EL (cell line): ENCODE results near the gene ARRB1.

Experiments
- DNase-seq: peaks from one replicate; pipeline ENCODE4 v3.0.0-alpha.2; 2016

ARRB1 gene

GRCh38 chr11:75244052-75244814 lies 107.2 kb downstream of the ARRB1 start:
- DNase-seq, result no peak

DNA sequence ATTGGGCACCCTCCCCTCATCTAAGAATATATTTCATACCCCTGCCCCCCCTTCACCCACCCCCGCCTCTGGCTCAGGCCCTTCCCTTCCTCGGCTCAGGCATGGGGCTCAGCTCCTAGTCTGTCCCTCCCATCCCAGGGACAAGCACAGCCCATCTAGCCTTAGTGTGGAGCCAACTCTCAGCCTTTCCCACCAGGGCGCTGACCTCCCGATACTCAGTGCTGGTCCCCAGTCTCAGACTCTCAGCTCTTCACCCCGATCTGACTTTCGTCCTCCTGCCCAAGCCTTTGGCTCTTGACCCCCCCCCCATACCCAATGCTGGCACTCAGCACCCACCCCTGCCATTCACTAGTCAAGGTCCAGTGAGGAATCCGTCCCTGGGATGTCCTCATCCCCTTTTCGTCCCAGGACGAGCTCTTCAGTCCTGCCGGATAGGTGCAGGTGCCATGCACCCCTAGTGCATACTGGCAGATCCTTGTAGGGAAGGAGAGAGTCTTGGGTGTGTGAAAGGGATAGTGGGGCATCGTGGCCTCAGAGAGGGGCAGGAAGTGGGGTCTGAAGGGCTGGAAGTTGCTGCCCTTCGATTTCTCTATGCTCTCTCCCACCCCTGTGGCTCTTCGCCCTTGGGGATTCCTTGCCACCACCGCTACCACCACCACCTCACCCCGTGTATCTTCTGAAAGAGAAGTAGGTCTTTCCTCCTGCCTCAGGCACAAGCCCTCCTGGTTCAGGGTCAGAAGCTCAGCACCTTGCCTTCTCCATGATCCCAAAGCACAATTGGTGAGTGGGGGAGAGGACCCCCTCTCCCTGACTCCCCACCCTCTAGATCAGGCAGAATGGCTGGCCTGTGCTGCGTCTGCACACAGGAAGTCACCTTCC lies 108.5 kb downstream of the ARRB1 start:
- DNase-seq, result no peak

- no peak for DNase-seq
Measured at GRCh38 chr11:75241906-75242644, 109.4 kb downstream of the ARRB1 start.

GRCh38 chr11:75241036-75241905 lies 110.2 kb downstream of the ARRB1 start:
- peak; percentile 86 for DNase-seq

DNA sequence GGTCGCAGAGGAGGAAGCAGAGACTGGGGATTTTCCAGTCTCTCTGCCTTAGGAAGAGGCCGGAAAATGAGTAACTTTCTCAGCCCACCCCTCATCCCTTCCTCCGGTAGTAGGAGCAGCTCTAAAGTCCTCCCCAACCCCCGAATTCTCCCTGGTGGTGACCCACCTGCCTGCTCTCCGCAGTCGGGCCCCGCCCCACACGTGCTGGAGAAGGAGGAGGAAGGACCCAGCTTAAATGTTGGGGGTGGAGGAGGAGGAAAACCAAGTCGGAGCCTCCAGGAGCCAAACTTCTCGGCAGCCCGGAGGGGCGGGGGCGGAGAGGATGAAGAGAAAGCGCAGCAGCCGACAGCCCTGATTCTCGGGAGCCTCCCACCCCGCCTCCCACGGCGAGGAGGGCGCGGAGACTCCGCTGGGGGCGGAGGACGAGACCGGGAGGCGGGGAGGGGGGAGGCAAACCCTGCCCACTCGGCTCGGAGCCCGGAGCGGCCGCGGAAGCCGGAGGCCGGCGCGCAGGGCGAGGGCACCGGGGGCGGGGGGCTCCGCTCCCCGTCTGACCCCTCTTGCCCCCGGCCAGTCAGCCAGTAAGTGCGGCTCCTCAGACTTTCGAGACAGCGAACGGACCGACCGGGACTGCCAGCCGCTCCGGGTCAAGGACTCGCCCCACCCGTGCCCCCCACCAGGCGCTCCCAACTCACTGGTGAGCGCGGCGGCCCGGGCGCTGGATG lies 111.0 kb downstream of the ARRB1 start, which contains the start of gene TPBGL:
TPBGL (plus strand) TSS at position 464 of the 725 bp plus-strand sequence. CDS start 276 bp downstream, outside the sequence.
- DNase-seq, result peak; percentile 15

- no peak for DNase-seq
Measured at GRCh38 chr11:75239531-75240290, 111.8 kb downstream of the ARRB1 start.

GRCh38 chr11:75238595-75239440 lies 112.6 kb downstream of the ARRB1 start:
- DNase-seq, result no peak

- no peak for DNase-seq
Measured at GRCh38 chr11:75237050-75237449, 114.4 kb downstream of the ARRB1 start.

GRCh38 chr11:75236062-75236461 lies 115.4 kb downstream of the ARRB1 start:
- DNase-seq, result no peak

DNA sequence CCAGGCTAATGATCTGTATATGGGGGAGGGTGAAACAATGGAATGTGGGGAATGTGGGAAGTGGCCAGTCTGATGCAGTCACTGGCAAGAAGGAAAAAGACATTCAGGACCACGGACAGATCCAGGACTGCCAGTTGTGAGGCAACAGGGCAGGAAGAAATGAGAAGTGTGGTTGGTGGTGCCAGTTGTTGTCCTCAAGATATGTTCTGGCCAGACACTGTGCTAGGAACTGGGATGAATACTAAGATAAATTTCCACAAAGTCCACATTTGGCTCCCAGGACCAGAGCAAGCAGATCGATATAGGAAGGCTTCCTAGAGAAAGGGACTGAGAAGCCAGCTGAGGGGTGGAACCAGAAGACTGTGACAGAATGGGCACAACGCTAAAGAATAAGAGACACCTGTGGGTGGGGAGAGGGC lies 117.7 kb downstream of the ARRB1 start:
- peak; percentile 59 for DNase-seq

- no peak for DNase-seq
Measured at GRCh38 chr11:75230621-75231020, 120.8 kb downstream of the ARRB1 start.

DNA sequence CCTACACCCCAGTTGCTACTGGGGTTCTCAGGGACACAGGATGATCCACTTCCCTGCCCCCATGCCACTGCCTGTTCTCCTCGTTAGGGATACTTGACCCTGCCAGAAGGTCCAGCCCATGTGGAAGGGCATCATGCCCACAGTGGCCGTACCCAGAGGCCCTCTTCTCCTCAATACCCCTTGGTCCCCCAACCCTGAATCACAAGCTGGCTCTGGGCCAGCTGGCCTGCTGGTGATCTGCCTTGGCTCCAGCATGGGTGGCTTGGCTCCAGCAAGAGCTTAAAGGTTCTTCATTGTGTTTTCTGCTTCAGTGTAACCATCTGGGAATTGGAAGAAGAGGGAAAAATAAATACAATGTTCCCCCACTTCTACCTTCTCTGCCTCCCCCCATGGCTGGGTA lies 122.0 kb downstream of the ARRB1 start:
- no peak for DNase-seq

DNA sequence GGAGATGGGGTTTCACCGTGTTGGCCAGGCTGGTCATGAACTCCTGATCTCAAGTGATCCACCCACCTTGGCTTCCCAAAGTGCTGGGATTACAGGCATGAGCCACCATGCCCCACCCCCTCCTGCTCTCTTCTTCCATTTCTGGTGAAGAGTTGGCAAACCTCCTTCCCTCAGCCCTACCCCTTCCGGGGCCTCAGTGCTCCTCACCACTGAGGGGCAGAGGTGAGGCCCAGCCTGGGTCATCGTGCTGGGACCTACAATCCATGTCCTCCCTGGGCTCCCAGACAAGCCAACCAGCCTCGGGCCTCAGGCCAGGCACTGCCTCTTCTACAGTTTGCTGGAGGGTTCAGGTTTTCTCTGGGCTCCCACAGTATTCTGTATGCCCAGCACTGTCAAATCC lies 125.7 kb downstream of the ARRB1 start:
- DNase-seq, result no peak

GRCh38 chr11:75223954-75224643 lies 127.4 kb downstream of the ARRB1 start:
- DNase-seq, result peak; percentile 12

GRCh38 chr11:75219869-75220268 lies 131.6 kb downstream of the ARRB1 start:
- no peak for DNase-seq

GRCh38 chr11:75214843-75215242 lies 136.6 kb downstream of the ARRB1 start:
- DNase-seq, result no peak

- DNase-seq, result peak; percentile 71
Measured at GRCh38 chr11:75214411-75214821, 137.0 kb downstream of the ARRB1 start.
